ENCODE measurements around the gene NKAIN1.

GRCh38 chr1:31189696-31190674, 49.7 kb downstream of the NKAIN1 start:
- TF ChIP-seq CTCF (conservative IDR thresholded peaks at IDR 0.05; ENCODE audit: low read depth, low read length): no peak
- TF ChIP-seq EZH2 (IDR thresholded peaks at IDR 0.05; ENCODE audit: borderline replicate concordance, low read depth, low read length, poor library complexity, severe bottlenecking): no peak

All from A673 (cell line).